Pancreas (tissue), 10 donors: ENCODE measurements around the gene FLNA. TPM values are rescaled to one million over a fixed set of nuclear protein-coding genes. Genes with fewer than 3 reads are reported as not detected.

Source experiments
- ATAC-seq, 4 donors: fragments of 200-7000 bp; cut with Tn5 transposase; one replicate each; pipeline versions ENCODE4 v1.8.0 to v1.9.1; 2020; ENCODE audit warnings: mild to moderate bottlenecking in 4 of 4, moderate library complexity in 4 of 4
- DNase-seq, 6 donors: peaks; one replicate each; pipeline ENCODE4 v3.0.0-alpha.2; 2020
- FAIRE-seq: peaks from 2 replicates; lab custom pipeline; 2012; peaks lifted over from hg19 to GRCh38; lab: Jason Lieb, UNC
- H3K27ac ChIP-seq, 4 donors: fragments of 200-600 bp; sonication (generic); 1 replicate in 3 of 4; 2 replicates in 1 of 4; pipeline versions ENCODE4 v1.5.0 to v1.8.0; 2020
- H3K27me3 ChIP-seq, 4 donors: fragments of 200-600 bp; one replicate each; pipeline ENCODE4 v1.8.0; 2021
- H3K36me3 ChIP-seq, 3 donors: fragments of 200-600 bp; sonication (generic) in 1 of 3; one replicate each; pipeline versions ENCODE4 v1.5.0 to v1.8.0; 2020 to 2021
- H3K4me1 ChIP-seq, 3 donors: fragments of 200-600 bp; one replicate each; pipeline ENCODE4 v1.8.0; 2021
- H3K4me3 ChIP-seq, 4 donors: fragments of 200-600 bp; sonication (generic) in 2 of 4; one replicate each; pipeline versions ENCODE4 v1.5.0 to v1.8.0; 2020 to 2021
- H3K9me3 ChIP-seq, 4 donors: fragments of 200-600 bp; one replicate each; pipeline ENCODE4 v1.8.0; 2021
- WGBS, 2 donors: extraction: QIAGEN DNeasy Blood & Tissue Kit; methylation state at CpG; one replicate each; pipeline ENCODE4 v1.1.7; 2013; 5-methylcytosine and 5-hydroxymethylcytosine counted together
- intact Hi-C, 3 donors: fragments of 100-400 bp; cut with DNase I; formaldehyde crosslinking; loops; one replicate each; pipeline versions ENCODE4 v1.11.1 to v1.14.2; 2022
- polyA plus RNA-seq, 2 donors: library from polyadenylated mRNA; stranded (reverse); fragments of 200-250 nt; gene quantifications; one replicate each; pipeline ENCODE4 v1.2.3, GENCODE V29; 2013
- total RNA-seq, 6 donors: library from RNA; stranded (reverse); fragmentation: NEBNext Ultra II Directional in 4 of 6; extraction: Animal tissue kit (Norgen Biotek cat#: 25700) in 4 of 6; gene quantifications; one replicate each; pipeline versions ENCODE4 v1.2.1 to v1.2.4, GENCODE V29; 2021 to 2023
- TF ChIP-seq, protein P1 (sequence below), 4 donors: fragments of 200-600 bp; sonication (generic) in 3 of 4; IDR thresholded peaks; one replicate each; pipeline versions ENCODE4 v1.5.0 to v1.8.0; 2021; ENCODE audit warnings: antibody characterized with exemption in 4 of 4
- donor health status: healthy with polysubstance abuse.
- donor health status: DM: no; HTN: no; CAD: no; lungs with moderate emphysema.
- donor health status: DM: no; HTN: no; CAD: no.
- donor health status: control.
- donor health status: control.
- donor health status: Bipolar disorder and iron deficiency.
- donor health status: DM: yes; HTN: yes; CAD: no.
- donor health status: DM: no; HTN: no; CAD: no.
- donor health status: DM: no; HTN: no; CAD: no.
- donor health status: DM: yes; HTN: yes; CAD: no.

Gene FLNA
- total and polyA plus RNA-seq, 8 donors, result 67.0 to 298 (median 184) TPM

DNA sequence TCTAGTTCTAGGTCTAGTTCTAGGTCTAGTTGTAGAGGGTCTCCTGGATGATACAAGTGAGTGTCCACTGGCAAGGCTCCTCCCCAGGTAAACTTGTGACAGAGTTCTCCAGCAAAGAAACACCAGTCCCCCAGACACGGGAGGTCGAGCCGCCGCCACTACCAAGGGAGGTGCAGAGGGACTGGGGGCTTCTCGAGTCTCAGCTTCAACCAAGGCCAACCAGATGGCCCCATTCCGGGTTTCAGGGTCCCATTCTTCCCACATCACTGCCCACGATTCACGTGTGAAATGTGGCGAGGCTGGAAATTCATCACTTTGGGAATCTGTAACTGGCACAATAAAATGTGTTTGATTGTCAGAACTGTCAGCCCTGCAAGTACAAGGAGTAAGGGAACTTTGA is 41.3 kb downstream of the FLNA start:
- H3K27ac ChIP-seq, result no peak overlapping the region
- DNase-seq (no peak), FAIRE-seq (no peak), ATAC-seq (no peak)
- TF ChIP-seq, protein P1, sequence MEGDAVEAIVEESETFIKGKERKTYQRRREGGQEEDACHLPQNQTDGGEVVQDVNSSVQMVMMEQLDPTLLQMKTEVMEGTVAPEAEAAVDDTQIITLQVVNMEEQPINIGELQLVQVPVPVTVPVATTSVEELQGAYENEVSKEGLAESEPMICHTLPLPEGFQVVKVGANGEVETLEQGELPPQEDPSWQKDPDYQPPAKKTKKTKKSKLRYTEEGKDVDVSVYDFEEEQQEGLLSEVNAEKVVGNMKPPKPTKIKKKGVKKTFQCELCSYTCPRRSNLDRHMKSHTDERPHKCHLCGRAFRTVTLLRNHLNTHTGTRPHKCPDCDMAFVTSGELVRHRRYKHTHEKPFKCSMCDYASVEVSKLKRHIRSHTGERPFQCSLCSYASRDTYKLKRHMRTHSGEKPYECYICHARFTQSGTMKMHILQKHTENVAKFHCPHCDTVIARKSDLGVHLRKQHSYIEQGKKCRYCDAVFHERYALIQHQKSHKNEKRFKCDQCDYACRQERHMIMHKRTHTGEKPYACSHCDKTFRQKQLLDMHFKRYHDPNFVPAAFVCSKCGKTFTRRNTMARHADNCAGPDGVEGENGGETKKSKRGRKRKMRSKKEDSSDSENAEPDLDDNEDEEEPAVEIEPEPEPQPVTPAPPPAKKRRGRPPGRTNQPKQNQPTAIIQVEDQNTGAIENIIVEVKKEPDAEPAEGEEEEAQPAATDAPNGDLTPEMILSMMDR (IDR thresholded peaks at IDR 0.05), result no peak
- H3K9me3 ChIP-seq, result no peaks in the 10 kb centered on the region
- no peak overlapping the region for H3K4me3 ChIP-seq
- H3K27me3 ChIP-seq, result peaks cover 0 to 11% (median 0%) of the 10 kb centered on the region in 4 donors
- intact Hi-C loops, result no loop called here
- H3K36me3 ChIP-seq, result no peaks in the 10 kb centered on the region
- 77 to 79% methylated on average over 9 of the region's 9 CpGs for WGBS, 2 donors
- H3K4me1 ChIP-seq, result no peaks in the 10 kb centered on the region

DNA sequence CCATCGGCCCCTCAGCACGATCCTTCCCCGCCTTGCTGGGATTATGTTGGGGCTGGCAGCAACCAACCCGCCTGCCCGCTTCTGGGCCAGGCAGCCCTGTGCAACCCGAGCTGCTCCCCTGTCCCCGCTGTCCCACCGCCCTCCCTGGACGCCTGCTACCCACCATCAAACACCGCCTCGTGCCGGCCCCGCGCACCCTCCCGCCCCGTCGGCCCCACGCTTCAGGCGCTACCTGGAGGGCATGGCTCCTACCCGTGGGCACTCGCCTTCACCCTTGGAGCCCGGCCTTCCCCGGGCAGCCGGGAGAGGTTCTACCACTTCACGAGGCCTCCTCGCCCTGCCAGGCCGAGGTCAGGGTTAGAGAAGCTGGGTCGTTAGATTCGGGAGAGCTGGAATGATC is 41.9 kb downstream of the FLNA start:
- no peak for FAIRE-seq
- TF ChIP-seq, protein P1 (IDR thresholded peaks at IDR 0.05), result no peak
- ATAC-seq, result no peak
- H3K27ac ChIP-seq, result no peak overlapping the region
- H3K36me3 ChIP-seq, result no peaks in the 10 kb centered on the region
- H3K27me3 ChIP-seq, result peaks cover 0 to 11% (median 0%) of the 10 kb centered on the region in 4 donors
- H3K4me1 ChIP-seq, result no peaks in the 10 kb centered on the region
- no peaks in the 10 kb centered on the region for H3K9me3 ChIP-seq
- peak in 1 of 6 donors; percentile 62 for DNase-seq
- no peak overlapping the region for H3K4me3 ChIP-seq
- intact Hi-C loops, result no loop called here
- 85 to 86% methylated on average over 29 of the region's 29 CpGs for WGBS, 2 donors

DNA sequence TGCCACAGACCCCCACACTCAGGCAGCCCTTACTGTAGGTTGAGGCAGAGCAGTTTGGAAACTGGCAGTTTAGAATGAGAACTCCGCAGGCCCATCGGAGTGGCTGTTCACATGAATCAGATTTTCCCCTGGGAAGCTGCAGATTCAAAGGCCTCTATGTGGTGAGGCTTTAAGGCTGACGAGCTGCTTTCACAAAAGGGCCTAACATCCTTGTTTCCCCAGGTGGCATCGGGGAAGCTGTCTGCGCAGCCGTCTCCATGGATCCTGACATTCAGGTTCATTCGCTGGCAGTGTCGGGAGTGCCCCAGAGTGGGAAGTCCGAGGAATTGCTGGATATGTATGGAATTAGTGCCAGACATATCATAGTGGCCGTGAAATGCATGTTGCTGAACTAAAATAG is 45.1 kb downstream of the FLNA start:
- ATAC-seq, result no peak
- intact Hi-C loops, result no loop called here
- H3K36me3 ChIP-seq, result no peaks in the 10 kb centered on the region
- H3K9me3 ChIP-seq, result no peaks in the 10 kb centered on the region
- no peak overlapping the region for H3K4me3 ChIP-seq
- WGBS, 2 donors, result 81 to 84% methylated on average over 10 of the region's 10 CpGs
- no peak for DNase-seq
- H3K27me3 ChIP-seq, result peaks cover 0 to 3% (median 1%) of the 10 kb centered on the region in 4 donors
- no peak overlapping the region for H3K27ac ChIP-seq
- TF ChIP-seq, protein P1 (IDR thresholded peaks at IDR 0.05), result no peak
- no peak for FAIRE-seq
- H3K4me1 ChIP-seq, result no peaks in the 10 kb centered on the region

DNA sequence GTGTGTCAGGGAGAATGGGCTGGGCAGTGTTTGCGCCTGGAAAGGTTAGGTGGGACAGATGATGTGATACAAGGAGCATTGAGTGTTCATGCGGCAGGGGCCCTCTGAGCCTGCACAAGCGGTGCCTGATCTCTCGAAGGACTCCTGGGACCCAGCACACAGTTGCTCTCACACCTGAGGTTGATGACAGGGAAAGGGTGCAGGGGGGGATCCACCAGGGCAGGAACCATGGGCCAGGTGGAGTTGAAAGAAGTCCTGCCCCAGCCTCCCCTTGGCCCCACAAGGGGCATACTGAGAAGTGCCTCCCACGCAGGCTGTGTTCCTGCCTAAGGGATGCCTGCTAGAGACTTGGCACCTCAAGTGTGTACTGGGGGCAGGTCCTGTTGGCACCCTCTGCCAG is 45.8 kb downstream of the FLNA start:
- no peaks in the 10 kb centered on the region for H3K36me3 ChIP-seq
- FAIRE-seq (no peak), ATAC-seq (no peak), DNase-seq (no peak)
- TF ChIP-seq, protein P1 (IDR thresholded peaks at IDR 0.05), result no peak
- no peaks in the 10 kb centered on the region for H3K4me1 ChIP-seq
- no peak overlapping the region for H3K27ac ChIP-seq
- H3K4me3 ChIP-seq, result no peak overlapping the region
- WGBS, 2 donors, result 85 to 86% methylated on average over 5 of the region's 5 CpGs
- intact Hi-C loops, result no loop called here
- H3K27me3 ChIP-seq, result peaks cover 0 to 3% (median 1%) of the 10 kb centered on the region in 4 donors
- no peaks in the 10 kb centered on the region for H3K9me3 ChIP-seq

DNA sequence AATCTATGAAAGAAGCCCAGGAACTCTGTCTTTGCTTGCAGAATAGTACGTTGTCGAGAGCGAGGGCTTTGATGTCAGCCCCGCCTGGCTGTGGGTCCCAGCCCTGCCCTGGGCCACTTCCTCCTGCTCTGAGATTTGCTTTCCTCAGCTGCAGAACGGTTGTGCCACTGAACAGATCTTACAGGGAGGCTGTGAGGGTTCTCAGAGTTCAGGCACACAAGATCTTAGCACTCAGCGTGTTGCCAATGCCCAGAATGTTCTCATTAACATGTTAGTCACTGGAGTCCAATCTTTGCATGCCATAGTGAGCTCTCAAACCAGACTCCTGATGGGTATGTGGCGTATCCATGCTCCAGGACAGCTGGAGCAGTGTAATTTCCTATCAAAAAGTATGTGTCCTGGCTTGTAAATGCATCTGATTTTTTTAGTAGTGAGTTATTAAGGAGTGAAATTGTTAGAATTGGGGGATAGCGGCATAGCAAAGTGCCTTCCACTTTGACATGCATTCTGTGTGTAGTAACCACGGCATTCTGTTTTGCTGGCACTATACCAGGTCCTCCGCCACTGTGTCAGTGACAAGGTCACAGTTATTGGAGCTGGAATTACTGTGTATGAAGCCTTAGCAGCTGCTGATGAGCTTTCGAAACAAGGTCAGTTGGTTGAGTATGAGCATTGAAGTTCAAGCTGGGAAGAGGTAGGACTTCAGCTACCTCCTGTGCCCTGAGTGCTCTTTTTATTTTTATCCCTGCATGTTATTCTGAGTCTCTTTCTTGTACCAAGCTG is 47.2 kb downstream of the FLNA start:
- H3K9me3 ChIP-seq, result no peaks in the 10 kb centered on the region
- 20 to 38% methylated on average over 11 of the region's 11 CpGs for WGBS, 2 donors
- no peak overlapping the region for H3K27ac ChIP-seq
- H3K27me3 ChIP-seq, result peaks cover 0 to 3% (median 1%) of the 10 kb centered on the region in 4 donors
- intact Hi-C loops, result no loop called here
- TF ChIP-seq, protein P1 (IDR thresholded peaks at IDR 0.05), result no peak
- FAIRE-seq (no peak), DNase-seq (no peak), ATAC-seq (peak in 1 of 4 donors; percentile 34)
- no peaks in the 10 kb centered on the region for H3K36me3 ChIP-seq
- no peak overlapping the region for H3K4me3 ChIP-seq
- no peaks in the 10 kb centered on the region for H3K4me1 ChIP-seq
